Activated CD4-positive, alpha-beta T cell treated with anti-CD3 and anti-CD28 coated beads, Interleukin-2, amount 50 U/mL, for 48 hours (primary cell): Measurements from ENCODE around the gene EAF2.

Source experiments
- DNase-seq, 2 experiments: peaks; one replicate each; pipeline ENCODE4 v3.0.0-alpha.2; 2020

EAF2 gene

DNA sequence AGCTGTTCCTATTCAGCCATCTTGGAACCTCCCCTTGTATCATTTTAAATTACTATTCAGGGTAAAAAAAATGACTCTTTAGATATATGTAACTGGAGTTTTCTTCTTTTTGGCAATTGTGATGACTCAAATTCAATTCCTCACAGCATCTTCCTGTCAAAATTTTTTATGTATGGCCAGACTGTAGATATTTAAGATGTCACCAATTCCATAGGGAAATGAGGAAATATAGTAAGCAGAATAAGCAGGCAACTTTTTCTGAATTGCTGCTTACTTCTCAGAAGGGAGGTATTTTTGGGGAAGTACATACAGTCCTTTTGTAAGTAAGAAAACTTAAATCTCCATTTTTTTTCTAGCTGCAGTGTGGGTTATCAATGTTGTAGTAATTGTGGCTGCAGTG is 28.8 kb downstream of the EAF2 start:
- no peak for DNase-seq

DNA sequence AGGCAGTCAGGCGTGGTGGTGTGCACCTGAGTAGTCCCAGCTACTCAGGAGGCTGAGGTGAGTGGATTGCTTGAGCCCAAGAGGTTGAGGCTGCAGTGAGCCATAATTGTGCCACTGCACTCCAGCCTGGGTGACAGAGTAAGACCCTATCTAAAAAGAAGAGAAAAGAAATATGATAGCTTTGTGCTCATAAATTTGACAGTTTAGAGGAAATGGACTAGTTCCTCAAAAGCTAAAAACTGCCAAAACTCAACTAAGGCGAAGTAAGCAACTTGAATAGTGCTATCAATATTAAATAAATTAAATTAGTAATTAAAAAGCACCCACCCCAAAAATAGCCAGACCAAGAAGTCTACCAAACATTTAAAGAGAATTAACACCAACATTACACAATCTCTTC is 34.7 kb downstream of the EAF2 start:
- no peak for DNase-seq

DNA sequence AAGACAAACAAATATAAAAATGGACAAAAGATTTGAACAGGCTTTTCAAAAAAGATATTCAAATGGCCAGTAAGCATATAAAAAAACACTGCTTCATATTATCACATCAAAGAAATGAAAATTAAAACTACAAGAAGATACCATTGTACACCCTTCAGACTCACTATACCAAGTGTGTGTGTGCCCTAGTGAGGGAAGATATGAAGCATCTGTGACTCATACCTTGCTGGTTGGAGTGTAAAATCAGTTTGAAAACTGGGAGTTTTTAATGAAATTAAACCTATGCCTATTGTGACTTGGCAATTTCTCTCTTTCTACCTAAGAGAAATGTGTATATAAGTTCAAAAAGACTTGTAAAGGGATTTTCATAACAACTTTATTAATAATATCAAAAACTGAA is 35.7 kb downstream of the EAF2 start:
- no peak for DNase-seq

GRCh38 chr3:121871430-121871829 is 36.4 kb downstream of the EAF2 start:
- DNase-seq: no peak

- no peak for DNase-seq
These were observed 43.4 kb downstream of the EAF2 start for GRCh38 chr3:121878411-121878810.

GRCh38 chr3:121883507-121883906 is 48.5 kb downstream of the EAF2 start:
- DNase-seq: no peak

DNA sequence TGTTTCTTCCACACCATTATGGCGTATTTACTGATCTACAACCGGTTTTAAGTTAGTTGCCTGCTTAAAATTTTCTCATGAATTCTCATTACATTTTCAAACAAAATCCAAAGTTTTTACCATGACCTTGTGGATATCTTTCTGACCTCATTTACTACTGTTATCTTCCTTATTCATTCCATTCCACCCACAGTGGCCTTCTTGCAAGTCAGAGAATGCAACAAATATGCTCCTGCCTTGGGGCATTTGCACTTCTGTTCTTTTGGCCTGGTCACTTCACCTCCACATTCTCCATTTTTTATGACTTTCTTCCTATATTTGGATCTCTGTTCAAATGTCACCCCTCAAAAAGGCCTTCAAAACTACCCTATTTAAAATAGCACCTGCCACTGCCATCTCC is 50.4 kb downstream of the EAF2 start:
- DNase-seq: no peak

DNA sequence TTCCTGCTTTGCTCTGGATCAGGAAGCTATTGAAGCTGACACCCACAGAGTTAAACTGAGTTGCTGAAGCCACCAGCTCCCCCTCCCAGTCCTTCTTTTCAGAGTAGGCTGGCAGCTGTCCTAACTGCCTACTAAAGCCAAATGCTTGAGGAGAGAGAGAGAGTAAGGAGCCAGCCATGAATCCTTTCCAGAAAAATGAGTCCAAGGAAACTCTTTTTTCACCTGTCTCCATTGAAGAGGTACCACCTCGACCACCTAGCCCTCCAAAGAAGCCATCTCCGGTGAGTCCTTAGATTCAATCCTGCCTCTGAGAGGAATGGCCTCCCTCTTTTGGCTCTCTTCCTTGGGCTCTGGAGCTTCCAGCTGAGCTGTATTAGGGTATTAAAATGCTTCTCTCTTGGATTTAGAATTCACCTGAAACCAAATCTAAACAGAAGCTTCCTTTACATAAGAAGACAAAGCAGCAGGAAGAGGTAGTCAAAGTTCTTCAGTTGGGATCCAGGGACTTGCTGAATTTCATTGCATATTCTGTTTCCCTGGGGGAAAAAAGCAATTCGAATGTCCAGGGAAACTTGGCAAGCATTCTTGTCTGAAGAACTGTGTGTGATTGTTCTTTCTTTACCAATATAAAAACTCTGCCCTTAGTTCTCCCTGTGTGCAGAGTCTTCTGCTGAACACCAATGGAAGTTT is 59.4 kb downstream of the EAF2 start, which contains the start of gene SLC15A2:
TSS of gene SLC15A2 (plus strand) at position 101 of the 690 bp plus-strand sequence. CDS start at position 177, 76 bp downstream.
- DNase-seq: no peak

GRCh38 chr3:121895121-121895520 is 60.1 kb downstream of the EAF2 start:
- no peak for DNase-seq

DNA sequence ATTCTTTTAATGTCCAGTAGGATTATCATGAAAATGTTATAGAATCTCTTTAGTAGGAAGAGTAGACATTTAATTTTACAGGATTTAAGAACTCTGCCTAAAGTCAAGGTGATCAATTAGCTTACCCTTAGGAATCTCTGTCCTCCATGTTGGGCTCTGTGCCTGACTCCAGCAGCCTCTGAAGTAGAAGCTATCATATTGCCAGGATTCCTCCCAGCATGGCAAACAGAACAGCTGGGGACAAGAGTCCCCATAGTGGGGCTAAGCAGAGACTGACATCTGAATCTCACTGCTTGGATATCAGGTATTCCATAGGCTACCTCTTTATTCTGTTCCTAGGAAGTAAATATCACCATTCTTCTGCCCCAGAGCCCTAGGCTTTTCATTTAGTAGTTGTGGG is 60.7 kb downstream of the EAF2 start:
- no peak for DNase-seq

DNA sequence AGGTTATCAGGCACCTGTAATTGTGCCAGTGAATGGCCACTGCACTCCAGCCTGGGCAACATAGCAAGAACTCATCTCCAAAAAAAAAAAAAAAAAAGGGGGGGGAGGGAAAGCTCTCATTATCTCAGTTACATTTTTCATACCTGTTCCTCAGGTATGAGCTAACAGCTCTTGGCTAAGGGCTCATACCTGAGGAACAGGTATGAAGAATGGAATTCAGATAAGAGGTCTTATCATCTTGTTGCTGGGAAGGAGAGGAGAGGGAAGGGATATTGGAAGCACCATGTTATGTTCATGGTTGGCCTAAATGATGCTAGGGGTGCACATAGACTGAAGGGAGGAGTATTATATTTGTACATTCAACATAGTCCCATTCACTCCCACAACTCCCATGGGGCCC is 61.8 kb downstream of the EAF2 start:
- no peak for DNase-seq

- DNase-seq: no peak
These were observed 62.3 kb downstream of the EAF2 start for GRCh38 chr3:121897296-121897695.

- DNase-seq: no peak
These were observed 78.4 kb downstream of the EAF2 start for GRCh38 chr3:121913305-121913990.

DNA sequence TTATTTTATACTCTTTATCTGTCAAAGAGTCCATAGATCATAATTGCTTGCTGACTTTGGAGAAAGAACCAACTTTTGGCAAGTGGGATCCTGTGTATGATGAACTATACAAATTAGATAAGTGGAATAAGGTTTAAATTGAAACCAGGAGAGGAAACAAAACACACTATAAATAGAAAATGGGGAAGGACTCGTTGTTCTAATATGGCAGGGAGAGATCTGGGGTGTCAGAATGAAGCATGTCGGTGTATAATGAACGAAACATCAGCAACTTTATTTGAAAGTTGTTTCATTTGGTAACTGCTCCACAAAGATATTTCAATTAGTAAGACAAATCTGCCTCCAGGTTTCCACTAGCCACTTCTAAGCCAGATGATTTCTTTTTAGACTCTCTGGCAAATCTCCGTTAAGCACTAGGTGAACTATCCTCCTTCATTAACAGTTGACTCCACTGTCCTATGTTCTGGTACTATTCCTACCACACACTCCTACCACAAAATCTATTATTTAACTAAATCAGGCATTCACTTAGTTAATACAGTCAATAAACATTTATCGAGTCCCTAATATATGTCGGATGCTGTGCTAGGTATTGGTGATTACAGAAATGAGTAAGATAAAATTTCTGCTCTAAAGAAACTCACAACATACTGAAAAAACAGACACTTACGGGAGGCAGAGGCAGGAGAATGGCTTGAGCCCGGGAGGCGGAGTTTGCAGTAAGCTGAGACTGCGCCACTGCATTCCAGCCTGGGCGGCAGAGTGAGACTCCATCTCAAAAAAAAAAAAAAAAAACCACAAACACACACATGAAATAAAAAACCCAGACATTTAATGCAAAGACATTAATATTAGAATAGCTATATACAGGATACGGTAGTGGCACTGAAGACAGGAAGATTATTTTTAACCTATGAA is 79.3 kb downstream of the EAF2 start:
- DNase-seq: no peak

DNA sequence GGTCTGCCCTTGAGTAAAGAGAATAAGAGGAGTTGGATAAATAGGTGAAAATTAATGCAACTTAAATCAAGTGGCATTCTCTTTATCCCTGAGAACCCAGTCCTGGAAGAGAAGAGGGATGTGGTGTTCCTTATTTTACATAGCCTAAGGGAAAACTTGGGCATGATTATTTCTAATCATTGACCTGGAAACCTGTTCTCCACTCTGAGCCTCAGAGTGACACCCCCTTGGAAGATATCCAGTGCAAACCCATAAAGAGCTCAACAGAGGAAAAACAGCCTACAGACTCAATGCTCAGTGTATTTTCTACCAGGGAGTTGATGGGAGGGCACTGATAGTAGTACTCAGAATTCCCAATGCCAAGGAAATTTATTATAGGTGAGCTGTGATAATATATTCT is 81.2 kb downstream of the EAF2 start:
- no peak for DNase-seq

DNA sequence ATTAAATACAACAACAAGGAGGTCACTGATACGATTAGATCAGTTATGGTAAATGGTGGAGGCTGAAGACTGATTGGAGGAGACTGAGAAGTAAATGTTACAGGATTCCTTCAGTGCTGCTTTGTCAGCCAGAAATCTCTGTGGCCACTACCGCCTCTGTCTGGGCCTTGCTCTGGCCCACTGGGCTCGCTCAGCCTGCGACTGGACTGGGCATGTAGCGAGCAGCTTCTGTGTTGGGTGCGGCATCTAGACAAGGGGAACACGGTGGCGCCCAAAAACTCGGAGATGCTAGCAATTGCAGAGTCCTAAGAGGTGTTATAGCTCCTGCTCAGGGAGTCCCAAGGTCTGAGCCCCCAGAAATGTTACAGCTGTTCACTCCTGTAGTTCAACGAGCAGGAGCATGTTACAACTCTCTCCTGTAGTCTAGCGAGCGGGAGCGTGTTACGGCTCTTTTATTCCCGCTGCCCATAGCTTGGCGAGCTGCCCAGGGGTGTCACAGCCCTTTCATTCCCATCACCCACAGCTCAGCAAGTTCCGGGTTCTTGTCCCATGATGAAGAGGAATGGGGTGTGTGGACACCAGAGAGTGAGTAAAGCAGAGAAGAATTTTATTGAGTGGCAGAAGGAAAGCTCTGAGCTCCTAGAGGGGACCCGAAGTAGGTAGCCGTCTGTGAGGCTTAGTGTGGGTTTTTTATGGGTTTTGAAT is 83.9 kb downstream of the EAF2 start:
- no peak for DNase-seq

DNA sequence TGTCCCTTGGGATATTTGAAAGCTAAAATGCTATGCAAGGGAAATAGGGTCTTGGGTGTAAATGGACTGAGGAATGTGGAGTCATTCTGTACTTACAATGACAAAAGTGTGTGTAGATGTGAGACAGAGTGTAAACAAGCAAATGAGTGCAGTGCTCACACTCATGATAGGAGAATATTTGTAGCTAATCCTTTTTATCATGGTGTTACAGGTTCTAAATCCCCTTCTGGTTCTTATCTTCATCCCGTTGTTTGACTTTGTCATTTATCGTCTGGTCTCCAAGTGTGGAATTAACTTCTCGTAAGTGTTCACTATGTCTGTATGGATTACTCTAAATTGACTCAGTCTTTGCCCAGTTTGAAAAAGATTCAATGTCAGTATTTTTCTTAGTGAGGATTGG is 89.7 kb downstream of the EAF2 start:
- DNase-seq: no peak

DNA sequence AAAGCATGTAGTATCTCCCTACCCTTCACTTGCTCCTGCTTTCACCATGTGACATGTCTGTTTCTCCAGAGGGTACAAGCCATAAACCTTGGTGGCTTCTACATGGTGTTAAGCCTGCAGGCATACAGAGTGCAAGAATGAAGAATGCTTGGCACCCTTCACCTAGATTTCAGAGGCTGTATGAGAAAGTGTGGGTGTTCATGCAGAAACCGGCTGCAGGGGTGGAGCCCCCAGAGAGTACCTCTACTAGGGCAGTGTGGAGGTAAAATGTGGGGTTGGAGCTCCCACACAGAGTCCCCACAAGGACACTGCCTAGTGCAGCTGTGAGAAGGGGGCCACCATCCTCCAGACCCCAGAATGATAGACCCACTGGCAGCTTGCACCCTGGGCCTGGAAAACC is 91.4 kb downstream of the EAF2 start:
- no peak for DNase-seq
